ENCODE results near the gene LRAT.
A peak's percentile ranks its signal among the peaks of the same experiment; 100 is the strongest.

LRAT gene

DNA sequence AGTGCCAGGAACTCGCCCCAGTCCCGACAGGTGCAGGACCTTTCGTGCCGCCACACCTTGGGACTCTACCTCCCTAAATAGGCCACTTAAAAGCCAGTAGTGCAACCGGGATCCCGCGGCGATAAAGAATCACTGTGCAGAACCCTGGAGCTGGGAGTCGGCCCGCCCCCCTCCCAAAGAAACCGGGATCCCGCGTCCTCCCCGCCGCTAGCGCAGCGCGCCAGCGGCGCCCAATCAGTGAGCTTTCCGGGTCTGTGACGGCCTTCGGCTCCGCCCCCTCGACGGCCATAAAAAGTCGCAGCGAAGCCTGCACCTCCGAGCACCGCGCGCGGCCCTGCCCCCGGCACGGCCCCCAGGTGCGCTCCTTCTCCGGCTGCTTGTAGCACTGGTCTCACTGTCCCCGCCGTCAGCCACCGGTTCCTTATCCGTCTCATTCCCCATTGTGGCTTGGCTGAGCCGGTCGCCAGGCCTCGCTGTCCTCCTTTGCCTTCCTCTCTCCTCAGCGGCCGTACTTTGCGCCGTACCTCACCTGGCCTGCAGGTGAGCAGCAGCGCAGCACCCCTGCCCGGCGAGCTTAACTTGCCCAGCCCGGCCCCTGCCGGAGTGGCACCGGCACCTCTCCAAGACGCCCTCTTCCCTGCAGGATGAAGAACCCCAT, at the start of gene LRAT:
Gene LRAT (plus strand): TSS at position 318 of the 658 bp plus-strand sequence. CDS start 327 bp downstream, at position 645.
- peak within 1 kb of the TSS; percentile 67 for H3K4me3 ChIP-seq (ENCODE audit: low read length)
- TF ChIP-seq, protein P1, sequence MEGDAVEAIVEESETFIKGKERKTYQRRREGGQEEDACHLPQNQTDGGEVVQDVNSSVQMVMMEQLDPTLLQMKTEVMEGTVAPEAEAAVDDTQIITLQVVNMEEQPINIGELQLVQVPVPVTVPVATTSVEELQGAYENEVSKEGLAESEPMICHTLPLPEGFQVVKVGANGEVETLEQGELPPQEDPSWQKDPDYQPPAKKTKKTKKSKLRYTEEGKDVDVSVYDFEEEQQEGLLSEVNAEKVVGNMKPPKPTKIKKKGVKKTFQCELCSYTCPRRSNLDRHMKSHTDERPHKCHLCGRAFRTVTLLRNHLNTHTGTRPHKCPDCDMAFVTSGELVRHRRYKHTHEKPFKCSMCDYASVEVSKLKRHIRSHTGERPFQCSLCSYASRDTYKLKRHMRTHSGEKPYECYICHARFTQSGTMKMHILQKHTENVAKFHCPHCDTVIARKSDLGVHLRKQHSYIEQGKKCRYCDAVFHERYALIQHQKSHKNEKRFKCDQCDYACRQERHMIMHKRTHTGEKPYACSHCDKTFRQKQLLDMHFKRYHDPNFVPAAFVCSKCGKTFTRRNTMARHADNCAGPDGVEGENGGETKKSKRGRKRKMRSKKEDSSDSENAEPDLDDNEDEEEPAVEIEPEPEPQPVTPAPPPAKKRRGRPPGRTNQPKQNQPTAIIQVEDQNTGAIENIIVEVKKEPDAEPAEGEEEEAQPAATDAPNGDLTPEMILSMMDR (conservative IDR thresholded peaks at IDR 0.05; ENCODE audit: low read depth, low read length), result peak; percentile 12
- DNase-seq (ENCODE audit: low read depth), result no peak

DNA sequence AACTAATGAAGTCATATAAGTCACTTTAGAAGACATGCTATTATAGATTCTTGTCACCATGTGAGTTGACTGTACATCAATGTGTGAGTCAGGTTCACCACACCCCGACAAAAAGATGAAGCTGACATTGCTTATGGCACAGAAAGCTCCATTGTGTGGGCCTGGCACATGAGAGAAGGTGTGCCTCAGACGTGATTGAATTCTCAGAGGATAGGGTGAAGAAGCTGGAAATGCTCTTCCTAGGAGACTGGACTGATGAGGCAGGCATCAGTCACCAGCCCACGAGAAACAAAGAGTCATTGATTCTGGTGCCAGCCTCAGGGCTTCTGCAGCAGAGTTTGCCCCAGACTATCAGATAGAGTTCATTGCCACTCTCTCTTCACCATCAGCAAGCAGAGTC, 35.9 kb upstream of the LRAT start:
- TF ChIP-seq, protein P1 (conservative IDR thresholded peaks at IDR 0.05; ENCODE audit: low read depth, low read length), result no peak
- H3K4me3 ChIP-seq (ENCODE audit: low read length), result no peak overlapping the region
- no peak for DNase-seq (ENCODE audit: low read depth)

DNA sequence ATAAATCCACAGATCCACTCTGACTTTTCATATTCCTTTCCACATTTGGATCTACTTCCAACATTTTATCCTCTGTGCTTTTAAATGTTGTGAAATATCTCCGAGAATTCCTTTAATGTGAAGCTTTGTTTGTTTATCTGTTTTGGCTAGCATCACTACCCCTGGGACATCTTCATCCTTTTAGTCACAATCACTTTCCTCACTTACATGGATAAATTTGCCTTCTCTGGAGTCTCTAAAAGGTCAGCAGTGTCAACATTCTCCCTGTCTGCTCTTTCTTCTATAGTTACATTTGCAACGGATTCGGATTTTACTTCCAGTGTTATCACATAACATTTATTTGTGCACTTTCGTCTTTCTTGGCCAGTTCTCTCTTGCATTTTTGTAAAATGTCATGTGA, 34.2 kb upstream of the LRAT start:
- no peak overlapping the region for H3K4me3 ChIP-seq (ENCODE audit: low read length)
- TF ChIP-seq, protein P1 (conservative IDR thresholded peaks at IDR 0.05; ENCODE audit: low read depth, low read length), result no peak
- no peak for DNase-seq (ENCODE audit: low read depth)

DNA sequence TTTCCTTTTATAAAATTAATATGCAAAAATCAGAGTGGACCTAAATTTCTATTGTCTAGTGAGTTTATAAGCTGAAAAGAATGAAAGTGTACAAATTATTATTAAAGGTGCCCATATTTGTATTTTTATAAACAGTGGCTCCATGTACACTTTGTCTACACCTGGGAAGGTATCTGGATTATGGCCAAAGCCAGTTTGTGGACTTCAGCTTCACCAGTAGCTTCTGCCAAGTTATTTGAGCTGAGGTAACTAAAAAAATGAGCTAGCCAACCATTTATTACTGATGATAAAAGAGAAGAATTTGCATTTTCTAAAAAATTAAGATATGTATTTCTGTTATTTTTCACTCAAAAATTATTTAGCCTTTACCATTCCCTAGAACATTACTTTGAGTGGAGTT, 32.3 kb upstream of the LRAT start:
- DNase-seq (ENCODE audit: low read depth), result no peak
- H3K4me3 ChIP-seq (ENCODE audit: low read length), result no peak overlapping the region
- TF ChIP-seq, protein P1 (conservative IDR thresholded peaks at IDR 0.05; ENCODE audit: low read depth, low read length), result no peak

DNA sequence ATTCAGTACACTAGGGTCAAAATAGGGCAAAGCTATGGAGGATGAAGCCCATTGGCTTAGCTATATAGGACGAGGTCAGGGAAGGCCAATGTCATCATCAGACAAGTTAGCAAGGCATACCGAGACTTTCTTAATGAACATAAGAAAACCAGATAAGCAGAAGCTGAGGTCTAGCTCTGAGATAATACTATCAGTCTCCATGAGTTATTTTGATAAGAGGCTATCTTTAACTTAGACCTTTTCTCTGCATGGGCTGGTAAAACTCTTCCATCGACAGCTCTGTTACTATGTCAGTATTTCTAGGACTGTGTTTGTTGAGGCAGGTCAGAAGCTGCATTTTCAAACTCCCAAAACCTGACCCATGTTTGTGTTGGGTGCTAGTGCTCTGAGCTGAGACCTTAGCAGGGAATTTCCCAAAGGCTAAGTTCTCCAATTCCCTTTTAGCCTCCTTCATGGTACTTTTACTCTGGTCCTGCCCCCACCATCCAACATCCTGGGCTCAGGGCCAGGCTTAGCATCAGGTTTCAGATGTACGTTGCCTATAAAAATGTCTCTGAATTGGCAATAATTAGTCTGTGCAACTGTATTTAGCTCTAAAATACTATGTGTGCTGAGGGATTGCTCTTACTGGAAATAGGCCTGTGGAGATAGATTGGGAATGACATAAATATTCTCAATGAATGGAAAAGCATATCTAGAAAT, 29.3 kb upstream of the LRAT start:
- H3K4me3 ChIP-seq (ENCODE audit: low read length), result no peak overlapping the region
- DNase-seq (ENCODE audit: low read depth), result peak; percentile 4
- TF ChIP-seq, protein P1 (conservative IDR thresholded peaks at IDR 0.05; ENCODE audit: low read depth, low read length), result no peak

DNA sequence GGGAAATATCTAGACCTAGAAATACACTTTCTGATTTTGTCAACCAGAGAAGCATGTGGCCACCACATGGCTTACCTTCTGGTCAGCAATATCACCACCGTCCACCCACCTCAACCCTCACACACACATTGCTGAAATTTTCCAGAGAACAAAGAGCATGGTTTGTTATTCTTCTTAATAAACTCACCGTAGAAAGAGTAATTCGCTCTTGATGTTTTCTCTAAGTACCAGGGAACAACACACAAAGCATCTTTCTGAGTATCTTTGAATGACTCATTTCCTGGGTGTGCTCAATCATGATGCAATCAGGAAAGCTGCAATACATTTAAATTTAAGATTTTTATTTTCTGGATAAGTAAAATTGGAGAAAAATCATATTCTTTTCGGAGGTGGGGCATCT, 24.7 kb upstream of the LRAT start:
- TF ChIP-seq, protein P1 (conservative IDR thresholded peaks at IDR 0.05; ENCODE audit: low read depth, low read length), result no peak
- no peak for DNase-seq (ENCODE audit: low read depth)
- no peak overlapping the region for H3K4me3 ChIP-seq (ENCODE audit: low read length)

DNA sequence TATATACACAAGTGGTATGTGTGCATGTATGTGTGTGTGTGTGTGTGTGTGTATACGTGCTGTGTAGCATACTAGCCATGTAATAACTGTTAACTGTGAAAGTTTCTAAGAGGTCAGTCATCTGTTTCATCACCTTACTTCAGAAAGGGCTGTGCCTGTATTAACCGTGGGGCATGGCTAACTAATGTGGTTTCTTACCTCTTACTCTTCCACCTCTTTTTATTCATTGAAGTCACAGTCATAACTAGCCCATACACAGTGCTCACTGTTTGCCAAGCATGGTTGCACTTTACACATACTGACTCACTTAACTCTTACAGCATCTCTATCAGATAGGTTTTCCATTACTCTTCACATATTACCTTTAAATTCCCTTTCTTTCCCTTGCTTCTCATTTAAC, 23.7 kb upstream of the LRAT start:
- H3K4me3 ChIP-seq (ENCODE audit: low read length), result no peak overlapping the region
- TF ChIP-seq, protein P1 (conservative IDR thresholded peaks at IDR 0.05; ENCODE audit: low read depth, low read length), result no peak
- no peak for DNase-seq (ENCODE audit: low read depth)

All from retinal pigment epithelial cell (primary cell).